NCI-H748 treated with DMSO at 0.1 percent for 48 hours (cell line): ENCODE measurements around the gene DNAJB8.

ENCODE experiments used
- DNase-seq: peaks from one replicate; lab custom pipeline; 2025; lab: John Stamatoyannopoulos, UW

Gene DNAJB8

GRCh38 chr3:128466840-128467541 is at the start of gene DNAJB8:
Gene DNAJB8 (minus strand): TSS chr3:128466890. CDS start chr3:128463245, 3,645 bp downstream.
- no peak for DNase-seq

- no peak for DNase-seq
These were observed 49.3 kb upstream of the DNAJB8 start for GRCh38 chr3:128515967-128516366.

GRCh38 chr3:128508852-128509251 is 42.2 kb upstream of the DNAJB8 start:
- no peak for DNase-seq

GRCh38 chr3:128506754-128507153 is 40.1 kb upstream of the DNAJB8 start:
- DNase-seq, result no peak

- DNase-seq, result no peak
These were observed 39.1 kb upstream of the DNAJB8 start for GRCh38 chr3:128505771-128506170.

- no peak for DNase-seq
These were observed 38.5 kb upstream of the DNAJB8 start for GRCh38 chr3:128504963-128505730.

- no peak for DNase-seq
These were observed 37.8 kb upstream of the DNAJB8 start for GRCh38 chr3:128504533-128504915.

GRCh38 chr3:128503751-128504532 is 37.3 kb upstream of the DNAJB8 start:
- no peak for DNase-seq

- DNase-seq, result no peak
These were observed 36.5 kb upstream of the DNAJB8 start for GRCh38 chr3:128503164-128503651.

- no peak for DNase-seq
These were observed 36.0 kb upstream of the DNAJB8 start for GRCh38 chr3:128502712-128503111.

GRCh38 chr3:128501431-128501830 is 34.7 kb upstream of the DNAJB8 start:
- DNase-seq, result no peak

GRCh38 chr3:128500556-128500955 is 33.9 kb upstream of the DNAJB8 start:
- no peak for DNase-seq

GRCh38 chr3:128499724-128500275 is 33.1 kb upstream of the DNAJB8 start:
- no peak for DNase-seq

GRCh38 chr3:128498901-128499530 is 32.3 kb upstream of the DNAJB8 start:
- no peak for DNase-seq

- no peak for DNase-seq
These were observed 31.5 kb upstream of the DNAJB8 start for GRCh38 chr3:128498127-128498626.

GRCh38 chr3:128497305-128498126 is 30.8 kb upstream of the DNAJB8 start:
- DNase-seq, result peak; percentile 46

- DNase-seq, result no peak
These were observed 30.1 kb upstream of the DNAJB8 start for GRCh38 chr3:128496602-128497304.

GRCh38 chr3:128496019-128496601 is 29.4 kb upstream of the DNAJB8 start:
- DNase-seq, result no peak

GRCh38 chr3:128495435-128495970 is 28.8 kb upstream of the DNAJB8 start:
- no peak for DNase-seq

GRCh38 chr3:128494367-128494650 is 27.6 kb upstream of the DNAJB8 start:
- no peak for DNase-seq
